ENCODE results near the gene EPHB2.

The EPHB2 gene

GRCh38 chr1:22751124-22751531, 40.5 kb downstream of the EPHB2 start:
- no peak for DNase-seq (ENCODE audit: extremely low read depth, insufficient read length)
- no peaks in the 10 kb centered on the region for H3K27me3 ChIP-seq (replicated peaks; ENCODE audit: control insufficient read depth, insufficient read depth, low read length)
- no peaks in the 10 kb centered on the region; the same call in 1 of the 2 replicates for H3K36me3 ChIP-seq (ENCODE audit: control insufficient read depth, insufficient read depth, low read length)
- no peak for TF ChIP-seq CTCF (IDR thresholded peaks at IDR 0.05; ENCODE audit: insufficient read depth, low read length, poor library complexity, severe bottlenecking)
- H3K4me3 ChIP-seq (replicated peaks; ENCODE audit: low read depth, low read length) = no peak overlapping the region

GRCh38 chr1:22752339-22752738, 41.7 kb downstream of the EPHB2 start:
- no peak for TF ChIP-seq CTCF (IDR thresholded peaks at IDR 0.05; ENCODE audit: insufficient read depth, low read length, poor library complexity, severe bottlenecking)
- no peaks in the 10 kb centered on the region; the same call in 1 of the 2 replicates for H3K36me3 ChIP-seq (ENCODE audit: control insufficient read depth, insufficient read depth, low read length)
- H3K27me3 ChIP-seq (replicated peaks; ENCODE audit: control insufficient read depth, insufficient read depth, low read length) = no peaks in the 10 kb centered on the region
- H3K4me3 ChIP-seq (replicated peaks; ENCODE audit: low read depth, low read length) = no peak overlapping the region
- no peak for DNase-seq (ENCODE audit: extremely low read depth, insufficient read length)

- Histone ChIP-seq H3K36me3 (ENCODE audit: control insufficient read depth, insufficient read depth, low read length) (no peaks in the 10 kb centered on the region; the same call in 1 of the 2 replicates), H3K27me3 (replicated peaks; ENCODE audit: control insufficient read depth, insufficient read depth, low read length) (no peaks in the 10 kb centered on the region), H3K4me3 (replicated peaks; ENCODE audit: low read depth, low read length) (no peak overlapping the region)
- no peak for TF ChIP-seq CTCF (IDR thresholded peaks at IDR 0.05; ENCODE audit: insufficient read depth, low read length, poor library complexity, severe bottlenecking)
- no peak for DNase-seq (ENCODE audit: extremely low read depth, insufficient read length)
Observed at GRCh38 chr1:22753481-22753971, 42.9 kb downstream of the EPHB2 start.

- DNase-seq (ENCODE audit: extremely low read depth, insufficient read length) = peak; percentile 67
- TF ChIP-seq CTCF (IDR thresholded peaks at IDR 0.05; ENCODE audit: insufficient read depth, low read length, poor library complexity, severe bottlenecking) = no peak
- Histone ChIP-seq H3K36me3 (ENCODE audit: control insufficient read depth, insufficient read depth, low read length) (no peaks in the 10 kb centered on the region; the same call in 1 of the 2 replicates), H3K4me3 (replicated peaks; ENCODE audit: low read depth, low read length) (no peak overlapping the region), H3K27me3 (replicated peaks; ENCODE audit: control insufficient read depth, insufficient read depth, low read length) (no peaks in the 10 kb centered on the region)
Observed at GRCh38 chr1:22754106-22754768, 43.6 kb downstream of the EPHB2 start.

GRCh38 chr1:22754824-22755223, 44.2 kb downstream of the EPHB2 start:
- no peaks in the 10 kb centered on the region; the same call in 1 of the 2 replicates for H3K36me3 ChIP-seq (ENCODE audit: control insufficient read depth, insufficient read depth, low read length)
- no peak for DNase-seq (ENCODE audit: extremely low read depth, insufficient read length)
- no peaks in the 10 kb centered on the region for H3K27me3 ChIP-seq (replicated peaks; ENCODE audit: control insufficient read depth, insufficient read depth, low read length)
- TF ChIP-seq CTCF (IDR thresholded peaks at IDR 0.05; ENCODE audit: insufficient read depth, low read length, poor library complexity, severe bottlenecking) = no peak
- no peak overlapping the region for H3K4me3 ChIP-seq (replicated peaks; ENCODE audit: low read depth, low read length)

Measured in GM06990 (cell line).